Cardiac fibroblast (primary cell): ENCODE data around the gene SOX8.
"Not testable (repeated sequence)": the region's sequence is repeated elsewhere in the genome, so short reads cannot be mapped to it uniquely, and the experiment has no call there.

Experiments used
- DNase-seq, 2 donors: peaks; one replicate each; pipeline versions ENCODE4 v3.0.0 to v3.0.0-alpha.2; 2010; ENCODE audit warnings: low read depth in 2 of 2
- H3K4me3 ChIP-seq, 2 donors: replicated peaks in 1 of 2; 1 replicate in 1 of 2; 2 replicates in 1 of 2; pipeline ENCODE4 v1.5.1; 2011; ENCODE audit warnings: low read depth in 2 of 2, low read length in 2 of 2, mild to moderate bottlenecking in 2 of 2, moderate library complexity in 1 of 2
- CTCF ChIP-seq: IDR thresholded peaks from one replicate; pipeline ENCODE4 v1.5.1; 2011; ENCODE audit warnings: low read depth, mild to moderate bottlenecking, low read length, inconsistent platforms

Gene SOX8

GRCh38 chr16:1024138-1024537, 42.6 kb downstream of the SOX8 start:
- H3K4me3 ChIP-seq, result no peak overlapping the region
- TF ChIP-seq CTCF, result no peak

GRCh38 chr16:1025183-1025809, 43.7 kb downstream of the SOX8 start:
- not testable (repeated sequence) for H3K4me3 ChIP-seq
- peak in 1 of 2 donors; percentile 41 for DNase-seq

More at GRCh38 chr16:1024138-1024537, 42.6 kb downstream of the SOX8 start:
- DNase-seq, result no peak

GRCh38 chr16:1026057-1026783, 44.6 kb downstream of the SOX8 start:
- no peak overlapping the region for H3K4me3 ChIP-seq
- no peak for DNase-seq
- no peak for TF ChIP-seq CTCF

- H3K4me3 ChIP-seq, result no peak overlapping the region
- no peak for DNase-seq
Observed at GRCh38 chr16:1026784-1027500, 45.4 kb downstream of the SOX8 start.

GRCh38 chr16:1027501-1027815, 45.9 kb downstream of the SOX8 start:
- no peak overlapping the region for H3K4me3 ChIP-seq
- DNase-seq, result no peak
- no peak for TF ChIP-seq CTCF

More at GRCh38 chr16:1026784-1027500, 45.4 kb downstream of the SOX8 start:
- no peak for TF ChIP-seq CTCF

- TF ChIP-seq CTCF, result no peak
- H3K4me3 ChIP-seq, result no peak overlapping the region
- no peak for DNase-seq
Observed at GRCh38 chr16:1028056-1028455, 46.5 kb downstream of the SOX8 start.

- H3K4me3 ChIP-seq, result no peak overlapping the region
- no peak for TF ChIP-seq CTCF
- DNase-seq, result no peak
Observed at GRCh38 chr16:1028524-1029258, 47.1 kb downstream of the SOX8 start.
